Endothelial cell (in vitro differentiated cells): Measurements from ENCODE around the gene REEP3. TPM values are rescaled to one million over a fixed set of nuclear protein-coding genes. Genes with fewer than 3 reads are reported as not detected.

Experiments used
- DNase-seq: peaks from one replicate; pipeline ENCODE4 v3.0.0; 2021; ENCODE audit warnings: low spot score
- H3K27ac Mint-ChIP-seq: one replicate; pipeline ENCODE4 v1.8.0; 2021; ENCODE audit warnings: mixed read lengths, inconsistent platforms; ENCODE audit not compliant: unreplicated experiment
- H3K27me3 Mint-ChIP-seq: one replicate; pipeline ENCODE4 v1.8.0; 2021; ENCODE audit warnings: mild to moderate bottlenecking, moderate library complexity, mixed read lengths, inconsistent platforms; ENCODE audit not compliant: unreplicated experiment
- H3K36me3 Mint-ChIP-seq: one replicate; pipeline ENCODE4 v1.8.0; 2021; ENCODE audit warnings: mild to moderate bottlenecking, low read depth, mixed read lengths, inconsistent platforms; ENCODE audit not compliant: unreplicated experiment
- H3K4me1 Mint-ChIP-seq: one replicate; pipeline ENCODE4 v1.8.0; 2021; ENCODE audit warnings: mild to moderate bottlenecking, mixed read lengths, inconsistent platforms; ENCODE audit not compliant: unreplicated experiment
- H3K4me3 Mint-ChIP-seq: one replicate; pipeline ENCODE4 v1.8.0; 2021; ENCODE audit warnings: mild to moderate bottlenecking, mixed read lengths, inconsistent platforms; ENCODE audit not compliant: unreplicated experiment
- H3K9me3 Mint-ChIP-seq: one replicate; pipeline ENCODE4 v1.8.0; 2021; ENCODE audit warnings: mixed read lengths, inconsistent platforms; ENCODE audit not compliant: unreplicated experiment
- total RNA-seq: library from RNA; stranded (reverse); fragmentation: NEBNext Ultra II Directional; extraction: Animal tissue kit (Norgen Biotek cat#: 25700); gene quantifications from one replicate; pipeline ENCODE4 v1.2.1, GENCODE V29; 2021; ENCODE audit not compliant: unreplicated experiment
- TF ChIP-seq, protein P1 (sequence below): fragments of 200-600 bp; sonication (generic); IDR thresholded peaks from one replicate; pipeline ENCODE4 v1.5.0; 2021; ENCODE audit warnings: antibody characterized with exemption; ENCODE audit not compliant: unreplicated experiment

Gene REEP3
- total RNA-seq, 1 donor from 2014 or later, result 26.1 TPM

DNA sequence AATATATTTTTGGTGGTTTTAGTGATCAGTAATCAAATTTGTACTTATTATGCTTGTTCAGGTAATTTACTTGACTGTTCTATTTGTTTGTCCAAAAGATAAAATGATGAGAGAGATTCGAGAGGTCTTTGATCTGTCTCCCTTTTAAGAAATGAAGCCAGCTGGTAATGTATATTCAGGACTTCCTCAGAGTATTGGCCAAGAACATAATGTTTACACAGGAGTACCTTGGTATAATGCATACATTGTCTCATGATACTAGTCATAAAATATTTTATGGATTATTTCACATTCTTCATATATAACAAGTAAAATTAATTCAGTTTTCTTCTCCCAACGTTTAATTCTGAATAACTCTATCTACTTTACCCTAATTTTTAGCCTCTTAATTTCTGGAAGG lies 100.9 kb downstream of the REEP3 start:
- H3K27me3 Mint-ChIP-seq, result peaks cover 5% of the 10 kb centered on the region

DNA sequence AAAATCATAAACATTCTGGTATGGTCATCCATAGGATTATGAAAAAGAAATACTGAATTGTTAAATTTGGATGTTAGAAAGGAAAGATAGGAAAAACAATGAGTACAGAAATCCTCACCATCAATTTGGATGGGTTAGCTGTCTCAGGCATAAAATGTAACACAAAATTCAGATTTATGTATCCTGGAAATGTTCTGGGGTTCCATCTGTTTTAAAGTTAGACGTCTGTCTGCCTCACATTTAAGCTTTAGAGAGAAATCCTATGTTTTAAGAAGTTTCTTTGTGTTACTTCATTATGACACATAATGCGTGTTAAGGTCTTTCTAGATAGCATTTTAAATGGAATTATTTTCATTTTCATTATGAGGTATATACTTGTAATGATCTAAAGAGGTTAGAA lies 103.5 kb downstream of the REEP3 start:
- H3K27me3 Mint-ChIP-seq, result peaks cover 13% of the 10 kb centered on the region
- H3K27ac Mint-ChIP-seq, result peak overlapping the region; percentile 82
- TF ChIP-seq, protein P1, sequence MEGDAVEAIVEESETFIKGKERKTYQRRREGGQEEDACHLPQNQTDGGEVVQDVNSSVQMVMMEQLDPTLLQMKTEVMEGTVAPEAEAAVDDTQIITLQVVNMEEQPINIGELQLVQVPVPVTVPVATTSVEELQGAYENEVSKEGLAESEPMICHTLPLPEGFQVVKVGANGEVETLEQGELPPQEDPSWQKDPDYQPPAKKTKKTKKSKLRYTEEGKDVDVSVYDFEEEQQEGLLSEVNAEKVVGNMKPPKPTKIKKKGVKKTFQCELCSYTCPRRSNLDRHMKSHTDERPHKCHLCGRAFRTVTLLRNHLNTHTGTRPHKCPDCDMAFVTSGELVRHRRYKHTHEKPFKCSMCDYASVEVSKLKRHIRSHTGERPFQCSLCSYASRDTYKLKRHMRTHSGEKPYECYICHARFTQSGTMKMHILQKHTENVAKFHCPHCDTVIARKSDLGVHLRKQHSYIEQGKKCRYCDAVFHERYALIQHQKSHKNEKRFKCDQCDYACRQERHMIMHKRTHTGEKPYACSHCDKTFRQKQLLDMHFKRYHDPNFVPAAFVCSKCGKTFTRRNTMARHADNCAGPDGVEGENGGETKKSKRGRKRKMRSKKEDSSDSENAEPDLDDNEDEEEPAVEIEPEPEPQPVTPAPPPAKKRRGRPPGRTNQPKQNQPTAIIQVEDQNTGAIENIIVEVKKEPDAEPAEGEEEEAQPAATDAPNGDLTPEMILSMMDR, result no peak
- no peaks in the 10 kb centered on the region for H3K9me3 Mint-ChIP-seq
- H3K4me3 Mint-ChIP-seq, result no peak overlapping the region
- DNase-seq, result no peak
- H3K4me1 Mint-ChIP-seq, result peaks cover 48% of the 10 kb centered on the region
- peaks cover 3% of the 10 kb centered on the region for H3K36me3 Mint-ChIP-seq

More for the DNA sequence above, 100.9 kb downstream of the REEP3 start:
- no peaks in the 10 kb centered on the region for H3K9me3 Mint-ChIP-seq
- peaks cover 25% of the 10 kb centered on the region for H3K4me1 Mint-ChIP-seq
- TF ChIP-seq, protein P1, result no peak
- H3K36me3 Mint-ChIP-seq, result no peaks in the 10 kb centered on the region
- no peak for DNase-seq
- H3K4me3 Mint-ChIP-seq, result no peak overlapping the region
- no peak overlapping the region for H3K27ac Mint-ChIP-seq

DNA sequence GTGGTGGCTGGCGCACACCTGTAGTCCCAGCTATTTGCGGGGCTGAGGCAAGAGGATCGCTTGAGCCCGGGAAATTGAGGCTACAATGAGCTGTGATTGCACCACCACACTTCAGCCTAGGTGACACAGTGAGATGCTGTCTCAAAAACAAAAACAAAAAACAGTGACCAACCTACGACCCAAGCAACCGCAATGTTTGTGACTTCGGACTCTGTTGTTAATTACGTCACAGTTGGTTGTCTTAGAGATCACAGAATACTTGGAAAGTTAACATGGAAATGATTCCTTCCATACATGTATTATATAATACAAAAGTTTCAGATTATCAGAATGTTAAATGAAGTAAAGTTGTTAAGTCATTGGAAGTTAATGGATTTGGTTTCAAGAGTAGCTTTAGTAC lies 106.2 kb downstream of the REEP3 start:
- peaks cover 54% of the 10 kb centered on the region for H3K4me1 Mint-ChIP-seq
- no peaks in the 10 kb centered on the region for H3K9me3 Mint-ChIP-seq
- no peak overlapping the region for H3K4me3 Mint-ChIP-seq
- H3K36me3 Mint-ChIP-seq, result peaks cover 3% of the 10 kb centered on the region
- TF ChIP-seq, protein P1, result no peak
- H3K27ac Mint-ChIP-seq, result peak overlapping the region; percentile 100
- H3K27me3 Mint-ChIP-seq, result peaks cover 19% of the 10 kb centered on the region
- no peak for DNase-seq

DNA sequence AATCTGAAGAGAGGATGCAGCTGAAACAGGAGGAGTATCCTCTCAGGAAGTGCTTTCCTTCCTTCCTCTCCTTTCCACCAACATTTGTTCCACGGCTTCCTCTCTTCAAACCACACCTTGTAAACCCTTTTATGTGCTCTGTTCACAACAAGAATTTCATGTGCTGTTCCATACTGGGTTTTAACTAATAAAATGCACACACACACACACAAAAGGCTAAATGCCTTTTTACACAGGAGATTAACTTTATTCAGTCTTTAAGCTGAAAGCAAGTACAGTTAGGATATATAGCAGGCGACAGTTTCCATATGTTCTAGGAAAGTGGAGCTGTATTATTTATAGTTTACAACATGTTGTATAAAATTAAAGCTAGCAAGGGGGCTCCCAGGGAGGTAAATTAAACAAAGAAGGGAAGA lies 106.7 kb downstream of the REEP3 start:
- H3K4me3 Mint-ChIP-seq, result peak overlapping the region; percentile 56
- peaks cover 54% of the 10 kb centered on the region for H3K4me1 Mint-ChIP-seq
- TF ChIP-seq, protein P1, result no peak
- no peak for DNase-seq
- peaks cover 3% of the 10 kb centered on the region for H3K36me3 Mint-ChIP-seq
- no peaks in the 10 kb centered on the region for H3K9me3 Mint-ChIP-seq
- H3K27ac Mint-ChIP-seq, result peak overlapping the region; percentile 100
- peaks cover 19% of the 10 kb centered on the region for H3K27me3 Mint-ChIP-seq

DNA sequence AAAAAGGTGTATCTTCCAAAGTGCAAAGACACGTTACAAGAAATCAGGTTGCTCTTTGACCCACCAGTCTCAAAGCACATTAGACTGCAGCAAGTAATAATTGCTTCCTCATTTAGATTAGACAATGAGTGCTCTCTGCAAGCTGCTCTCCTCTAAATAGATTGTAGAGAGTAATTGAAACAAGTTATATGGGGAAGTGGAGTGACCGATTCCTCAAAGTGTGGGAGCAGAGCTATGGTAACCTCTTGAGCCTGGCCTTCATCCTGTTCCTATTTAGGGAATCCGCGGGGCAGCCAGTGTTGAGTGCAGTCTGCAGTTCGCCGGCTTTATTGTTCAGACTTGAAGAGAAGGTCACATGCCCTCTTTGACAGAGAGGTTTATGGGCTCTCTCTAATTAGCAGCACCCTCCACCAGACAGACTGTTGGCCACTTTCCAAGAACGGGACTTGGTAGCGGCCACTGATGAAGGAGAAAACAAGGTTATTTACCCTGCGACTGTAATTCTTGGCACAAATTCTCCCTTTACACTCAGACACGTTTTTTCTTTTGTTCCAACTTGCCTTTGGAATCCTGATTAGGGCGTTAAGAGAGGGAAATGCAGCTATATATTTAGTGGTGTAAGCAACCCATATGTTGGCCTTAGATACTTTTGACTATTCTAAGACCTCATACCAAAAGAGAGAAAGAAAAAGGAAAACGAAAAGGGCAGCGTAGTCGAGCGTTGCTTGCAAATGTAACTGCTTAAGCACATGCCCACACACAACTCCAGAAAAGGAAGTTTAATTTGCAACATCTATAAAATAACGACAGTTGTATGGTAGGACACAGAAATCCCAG lies 107.5 kb downstream of the REEP3 start:
- Mint-ChIP-seq H3K4me3 (peak overlapping the region; percentile 89), H3K4me1 (peaks cover 51% of the 10 kb centered on the region), H3K36me3 (peaks cover 3% of the 10 kb centered on the region), H3K27ac (peak overlapping the region; percentile 100), H3K9me3 (no peaks in the 10 kb centered on the region), H3K27me3 (peaks cover 19% of the 10 kb centered on the region)
- TF ChIP-seq, protein P1, result no peak
- peak; percentile 34 for DNase-seq
